HG03378 (cell line): ENCODE measurements around the gene ANKRD42.
"Not testable (repeated sequence)": the region's sequence is repeated elsewhere in the genome, so short reads cannot be mapped to it uniquely, and the experiment has no call there.

Experiments
- ATAC-seq: cut with Tn5 transposase; IDR thresholded peaks from one replicate; pipeline ENCODE4 v1.9.1; 2021; ENCODE audit warnings: mild to moderate bottlenecking, moderate library complexity; ENCODE audit not compliant: unreplicated experiment

Gene ANKRD42

GRCh38 chr11:83235825-83236224 lies 42.3 kb downstream of the ANKRD42 start:
- ATAC-seq, result no peak

DNA sequence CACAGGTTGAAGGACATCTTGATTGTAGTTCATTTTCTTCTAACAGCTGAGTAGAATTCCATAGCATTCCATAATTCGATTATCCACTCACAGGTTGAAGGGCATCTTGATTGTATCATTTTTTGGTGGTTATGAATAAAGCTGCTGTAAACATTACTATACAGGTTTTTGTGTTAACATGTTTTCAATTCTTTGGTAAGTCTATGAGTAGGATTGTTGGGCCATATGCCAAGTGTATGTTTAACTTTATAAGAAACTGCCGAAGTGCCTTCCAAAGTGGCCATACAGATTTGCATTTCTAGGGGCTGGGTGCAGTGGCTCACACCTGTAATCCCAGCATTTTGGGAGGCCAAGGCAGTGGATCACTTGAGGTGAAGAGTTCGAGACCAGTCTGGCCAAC lies 44.6 kb downstream of the ANKRD42 start:
- ATAC-seq, result no peak

DNA sequence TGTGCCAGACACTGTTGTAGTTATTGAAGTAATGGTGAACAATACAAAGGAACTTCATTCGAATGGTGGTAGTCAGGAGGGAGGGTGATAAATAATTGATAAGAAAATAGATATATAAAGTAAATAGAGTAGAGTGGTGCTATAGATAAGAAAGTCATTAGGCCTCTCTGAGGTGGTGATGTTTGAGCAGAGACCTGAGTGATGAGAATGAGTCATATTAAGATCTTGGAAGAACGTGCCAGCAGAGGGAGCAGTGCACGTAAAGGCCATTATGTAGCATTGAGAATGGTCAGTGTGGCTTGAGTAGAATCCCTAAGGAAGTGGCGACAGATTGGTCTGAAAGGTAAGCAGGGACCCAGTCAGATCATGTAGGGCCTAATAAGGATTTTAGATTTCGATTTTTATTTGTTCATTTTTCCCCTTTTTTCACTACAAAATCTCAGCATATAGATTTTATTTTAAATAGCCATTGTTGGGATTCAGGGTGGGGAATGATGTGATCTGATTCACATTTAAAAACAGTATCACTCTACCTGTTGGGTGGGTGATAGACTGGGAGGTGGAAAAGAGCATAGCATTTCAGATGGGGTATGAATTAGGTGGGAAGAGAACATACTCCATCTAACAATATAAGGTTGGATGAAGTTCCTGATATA lies 47.9 kb downstream of the ANKRD42 start:
- peak; percentile 83 for ATAC-seq

DNA sequence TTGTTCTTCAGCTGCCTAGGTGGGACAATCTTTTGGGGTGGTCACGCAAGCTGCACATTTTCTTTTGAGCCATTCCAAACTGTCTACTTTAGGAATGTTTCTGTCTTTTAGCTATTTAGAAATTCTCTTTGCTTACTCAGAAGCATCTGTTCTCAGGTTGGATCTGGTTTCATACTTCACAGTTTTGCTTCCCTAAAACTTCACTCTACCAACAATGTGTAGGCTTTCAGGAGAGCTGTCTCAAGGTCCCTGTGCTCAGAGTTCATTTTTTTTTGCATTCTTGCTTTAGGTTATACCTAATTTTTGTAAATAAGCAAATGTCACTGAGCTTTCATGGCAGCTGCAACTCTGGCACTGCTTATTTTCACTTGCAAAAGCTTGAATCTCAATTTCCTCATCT lies 55.9 kb downstream of the ANKRD42 start:
- ATAC-seq, result no peak

DNA sequence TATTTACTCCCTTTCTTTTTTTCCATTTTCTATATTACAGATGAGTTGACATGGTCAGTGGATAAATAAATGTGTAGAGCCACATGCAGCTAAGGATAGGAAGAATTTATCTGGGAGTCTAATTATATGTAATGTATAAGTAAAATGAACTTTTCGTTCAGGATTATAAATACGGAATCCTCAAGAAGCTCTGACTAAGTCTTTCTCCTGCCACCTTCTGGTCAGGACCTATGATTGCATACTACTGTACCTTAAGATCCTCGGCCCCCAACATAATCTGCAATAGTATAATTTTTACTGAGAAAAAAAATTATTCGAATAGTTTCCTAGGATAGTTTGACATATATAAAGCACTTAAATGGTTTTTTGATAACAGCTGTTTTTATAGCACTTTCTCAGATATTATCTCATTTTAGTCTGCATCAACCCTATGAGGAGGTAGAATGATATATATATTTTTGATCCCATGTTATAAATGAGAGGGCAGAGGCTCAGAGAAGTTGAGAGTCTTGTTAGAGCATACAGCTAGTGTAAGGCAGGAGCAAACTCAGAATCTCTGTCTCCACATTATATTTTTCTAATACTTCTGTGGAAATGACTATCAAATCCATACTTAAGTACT lies 56.6 kb downstream of the ANKRD42 start:
- ATAC-seq, result peak; percentile 57

DNA sequence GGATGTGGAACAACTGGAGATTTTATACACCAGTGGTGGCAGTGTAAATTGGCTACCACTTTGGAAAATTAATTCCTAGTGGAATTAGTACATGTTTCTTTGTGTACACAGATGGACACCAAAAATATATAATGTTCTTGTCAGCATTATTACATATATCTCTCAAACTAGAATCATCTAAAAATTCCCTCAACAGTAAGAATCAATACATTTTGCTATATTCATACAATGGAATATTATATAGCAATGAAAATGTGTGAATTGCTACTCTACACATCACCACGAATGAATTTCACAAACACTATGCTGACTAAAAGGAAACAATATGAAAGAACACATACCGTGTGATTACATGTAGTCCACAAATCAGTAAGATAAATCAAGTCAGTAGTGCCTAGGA lies 58.8 kb downstream of the ANKRD42 start:
- ATAC-seq, result no peak

DNA sequence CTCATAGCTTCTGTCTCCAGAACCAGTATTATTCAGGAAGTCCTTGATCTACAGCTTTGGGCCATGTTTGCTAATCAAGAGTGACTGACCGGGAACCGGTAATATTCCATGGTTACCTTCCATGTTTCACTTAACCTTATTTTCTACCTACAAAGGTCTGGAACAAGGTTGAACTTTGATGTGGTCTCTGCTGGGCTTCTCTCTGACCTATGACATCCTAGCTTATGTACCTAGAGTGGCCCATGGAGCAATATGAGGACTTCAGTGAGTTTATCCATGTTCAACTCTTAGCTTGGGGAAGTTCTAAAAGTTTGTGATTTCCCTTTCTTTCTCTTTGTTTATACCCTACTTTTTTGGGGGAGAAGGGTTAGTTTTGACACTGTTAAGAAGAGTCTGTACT lies 59.4 kb downstream of the ANKRD42 start:
- ATAC-seq, result no peak

- ATAC-seq, result no peak
These were observed 61.9 kb downstream of the ANKRD42 start for GRCh38 chr11:83255366-83255765.

- no peak for ATAC-seq
These were observed 63.3 kb downstream of the ANKRD42 start for GRCh38 chr11:83256602-83257340.

- no peak for ATAC-seq
These were observed 64.3 kb downstream of the ANKRD42 start for GRCh38 chr11:83257761-83258168.

GRCh38 chr11:83259559-83259958 lies 66.0 kb downstream of the ANKRD42 start:
- no peak for ATAC-seq

DNA sequence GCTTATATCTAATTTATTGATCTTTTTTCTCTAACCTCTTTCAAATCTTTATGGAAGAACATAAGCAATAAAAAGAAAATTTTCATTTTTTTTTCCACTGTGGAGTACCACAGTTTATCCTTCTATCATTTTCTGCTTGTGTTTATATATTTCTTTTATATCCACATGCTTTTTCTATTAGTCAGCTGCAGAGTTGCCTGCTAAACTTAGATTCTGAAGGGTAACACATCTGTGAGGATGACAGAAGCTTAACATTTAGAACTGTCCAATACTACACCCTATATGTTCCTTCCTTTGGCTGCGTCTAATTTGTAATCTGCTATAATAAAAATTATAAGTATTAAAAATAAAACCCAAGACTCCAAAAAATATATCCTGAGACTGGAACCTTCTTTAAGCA lies 71.8 kb downstream of the ANKRD42 start:
- no peak for ATAC-seq

- not testable (repeated sequence) for ATAC-seq
These were observed 75.6 kb downstream of the ANKRD42 start for GRCh38 chr11:83269080-83269479.

DNA sequence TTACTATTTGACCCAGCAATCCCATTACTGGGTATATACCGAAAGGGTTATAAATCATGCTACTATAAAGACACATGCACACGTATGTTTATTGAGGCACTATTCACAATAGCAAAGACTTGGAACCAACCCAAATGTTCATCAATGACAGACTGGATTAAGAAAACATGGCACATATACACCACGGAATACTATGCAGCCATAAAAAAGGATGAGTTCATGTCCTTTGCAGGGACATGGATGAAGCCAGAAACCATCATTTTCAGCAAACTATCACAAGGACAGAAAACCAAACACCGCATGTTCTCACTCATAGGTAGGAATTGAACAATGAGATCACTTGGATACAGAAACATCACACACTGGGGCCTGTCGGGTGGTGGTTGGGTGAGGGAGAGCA lies 78.2 kb downstream of the ANKRD42 start:
- not testable (repeated sequence) for ATAC-seq

DNA sequence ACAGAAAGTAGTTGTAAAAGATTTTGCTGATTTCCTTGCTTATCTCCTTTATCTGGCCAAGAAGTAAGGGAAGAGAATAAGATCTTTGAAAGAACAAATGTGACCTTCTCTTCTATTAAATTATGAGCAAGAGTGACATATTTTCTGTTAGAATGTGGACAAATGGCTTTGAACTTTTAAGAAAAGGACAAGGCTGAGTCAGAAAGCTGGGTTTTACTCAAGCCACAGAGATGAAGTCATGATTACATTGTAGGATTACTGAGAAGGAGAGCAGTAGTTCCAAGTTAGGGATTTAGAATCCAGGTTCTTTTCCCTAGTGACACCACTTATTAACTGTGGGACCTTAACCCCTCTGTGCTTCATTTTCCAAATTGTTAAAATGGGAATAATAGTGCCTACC lies 79.1 kb downstream of the ANKRD42 start:
- no peak for ATAC-seq

GRCh38 chr11:83275888-83276641 lies 82.6 kb downstream of the ANKRD42 start:
- ATAC-seq, result no peak

GRCh38 chr11:83278351-83278750 lies 84.8 kb downstream of the ANKRD42 start:
- no peak for ATAC-seq

- no peak for ATAC-seq
These were observed 86.7 kb downstream of the ANKRD42 start for GRCh38 chr11:83280256-83280655.

GRCh38 chr11:83282084-83282716 lies 88.7 kb downstream of the ANKRD42 start:
- no peak for ATAC-seq

- no peak for ATAC-seq
These were observed 91.1 kb downstream of the ANKRD42 start for GRCh38 chr11:83284501-83285150.
